ENCODE measurements around the gene TMEM52B.
"Not testable (repeated sequence)": the region's sequence is repeated elsewhere in the genome, so short reads cannot be mapped to it uniquely, and the experiment has no call there.

The TMEM52B gene

DNA sequence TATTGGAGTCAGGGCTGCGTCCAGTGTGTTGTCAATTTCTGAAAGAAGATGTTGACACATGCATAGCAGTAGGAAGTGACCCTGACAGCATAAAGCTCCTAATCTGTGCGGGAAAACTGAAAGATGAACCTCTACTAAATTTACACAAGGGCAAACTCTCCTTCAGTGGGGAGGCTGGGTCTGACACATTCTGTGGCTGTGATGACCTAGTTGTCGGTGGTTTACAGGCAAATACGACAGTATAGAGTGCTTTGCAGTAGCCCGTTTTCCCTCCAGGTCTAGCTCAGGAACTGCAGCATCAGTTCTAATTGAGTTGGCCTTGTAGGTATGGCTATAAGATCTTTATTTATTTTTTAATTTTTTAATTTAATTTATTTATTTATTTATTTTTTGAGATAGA lies 19.0 kb downstream of the TMEM52B start:
- no peaks in the 10 kb centered on the region for H3K4me1 ChIP-seq (ENCODE audit: insufficient read depth, low read length, poor library complexity, severe bottlenecking)
- H3K36me3 ChIP-seq (ENCODE audit: insufficient read depth, low read length) = no peaks in the 10 kb centered on the region
- H3K9me3 ChIP-seq (ENCODE audit: insufficient read depth, low read depth, low read length) = no peaks in the 10 kb centered on the region
- no peak overlapping the region for H2AFZ ChIP-seq (ENCODE audit: low read length)
- no peaks in the 10 kb centered on the region for H3F3A ChIP-seq (ENCODE audit: low read depth)
- no peaks in the 10 kb centered on the region for H3K27me3 ChIP-seq (ENCODE audit: insufficient read depth, low read length, poor library complexity, severe bottlenecking)
- H3K4me2 ChIP-seq (ENCODE audit: low read depth, low read length, poor library complexity, severe bottlenecking) = no peak overlapping the region
- H3K9ac ChIP-seq (ENCODE audit: low read depth, low read length, poor library complexity, severe bottlenecking) = no peak overlapping the region
- no peaks in the 10 kb centered on the region for H3K79me2 ChIP-seq (ENCODE audit: insufficient read depth, low read length)
- H4K20me1 ChIP-seq (ENCODE audit: insufficient read depth, low read length, poor library complexity, severe bottlenecking) = no peaks in the 10 kb centered on the region
- no peak for TF ChIP-seq EZH2phosphoT487 (IDR thresholded peaks at IDR 0.05; ENCODE audit: borderline replicate concordance)
- TF ChIP-seq CTCF (conservative IDR thresholded peaks at IDR 0.05; ENCODE audit: low read length) = no peak
- no peak overlapping the region for H3K4me3 ChIP-seq (ENCODE audit: low read length, poor library complexity, severe bottlenecking)
- H3K9me2 ChIP-seq (replicated peaks; ENCODE audit: low read depth, low read length) = no peaks in the 10 kb centered on the region

DNA sequence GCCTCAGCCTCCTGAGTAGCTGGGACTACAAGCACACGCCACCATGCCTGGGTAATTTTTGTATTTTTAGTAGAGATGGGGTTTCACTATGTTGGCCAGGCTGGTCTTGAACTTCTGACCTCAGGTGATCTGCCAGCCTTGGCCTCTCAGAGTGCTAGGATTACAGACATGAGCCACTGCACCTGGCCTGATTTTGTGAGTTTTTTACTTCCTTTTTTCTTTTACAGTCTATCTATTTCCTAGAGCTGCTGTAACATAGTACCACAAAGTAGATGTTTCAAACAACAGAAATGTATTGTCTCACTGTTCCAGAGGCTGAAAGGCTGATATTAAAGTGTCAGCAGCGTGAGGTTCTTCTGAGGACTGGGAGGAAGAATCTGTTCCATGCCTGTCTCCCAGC lies 25.7 kb downstream of the TMEM52B start:
- not testable (repeated sequence) for H3K4me3 ChIP-seq (ENCODE audit: low read length, poor library complexity, severe bottlenecking); H3F3A ChIP-seq (ENCODE audit: low read depth); H2AFZ ChIP-seq (ENCODE audit: low read length); H3K4me1 ChIP-seq (ENCODE audit: insufficient read depth, low read length, poor library complexity, severe bottlenecking); H3K27me3 ChIP-seq (ENCODE audit: insufficient read depth, low read length, poor library complexity, severe bottlenecking); H3K9me2 ChIP-seq (replicated peaks; ENCODE audit: low read depth, low read length); H3K4me2 ChIP-seq (ENCODE audit: low read depth, low read length, poor library complexity, severe bottlenecking); H3K9ac ChIP-seq (ENCODE audit: low read depth, low read length, poor library complexity, severe bottlenecking); H3K9me3 ChIP-seq (ENCODE audit: insufficient read depth, low read depth, low read length); H3K79me2 ChIP-seq (ENCODE audit: insufficient read depth, low read length); H3K36me3 ChIP-seq (ENCODE audit: insufficient read depth, low read length); H4K20me1 ChIP-seq (ENCODE audit: insufficient read depth, low read length, poor library complexity, severe bottlenecking)

- Histone ChIP-seq H3F3A (ENCODE audit: low read depth) (no peaks in the 10 kb centered on the region), H3K36me3 (ENCODE audit: insufficient read depth, low read length) (no peaks in the 10 kb centered on the region), H2AFZ (ENCODE audit: low read length) (no peak overlapping the region), H3K9ac (ENCODE audit: low read depth, low read length, poor library complexity, severe bottlenecking) (no peak overlapping the region), H3K4me2 (ENCODE audit: low read depth, low read length, poor library complexity, severe bottlenecking) (no peak overlapping the region), H3K9me3 (ENCODE audit: insufficient read depth, low read depth, low read length) (no peaks in the 10 kb centered on the region), H4K20me1 (ENCODE audit: insufficient read depth, low read length, poor library complexity, severe bottlenecking) (no peaks in the 10 kb centered on the region), H3K9me2 (replicated peaks; ENCODE audit: low read depth, low read length) (no peaks in the 10 kb centered on the region), H3K4me1 (ENCODE audit: insufficient read depth, low read length, poor library complexity, severe bottlenecking) (no peaks in the 10 kb centered on the region), H3K79me2 (ENCODE audit: insufficient read depth, low read length) (no peaks in the 10 kb centered on the region), H3K27me3 (ENCODE audit: insufficient read depth, low read length, poor library complexity, severe bottlenecking) (no peaks in the 10 kb centered on the region), H3K4me3 (ENCODE audit: low read length, poor library complexity, severe bottlenecking) (no peak overlapping the region)
- TF ChIP-seq CTCF (conservative IDR thresholded peaks at IDR 0.05; ENCODE audit: low read length) (no peak), EZH2phosphoT487 (IDR thresholded peaks at IDR 0.05; ENCODE audit: borderline replicate concordance) (no peak)
Observed at GRCh38 chr12:10205220-10205807, 26.5 kb downstream of the TMEM52B start.

- H3K9me3 ChIP-seq (ENCODE audit: insufficient read depth, low read depth, low read length) = no peaks in the 10 kb centered on the region
- H2AFZ ChIP-seq (ENCODE audit: low read length) = no peak overlapping the region
- peaks cover under 1% of the 10 kb centered on the region for H3K4me1 ChIP-seq (ENCODE audit: insufficient read depth, low read length, poor library complexity, severe bottlenecking)
- no peaks in the 10 kb centered on the region for H3K36me3 ChIP-seq (ENCODE audit: insufficient read depth, low read length)
- no peak overlapping the region for H3K4me3 ChIP-seq (ENCODE audit: low read length, poor library complexity, severe bottlenecking)
- no peaks in the 10 kb centered on the region for H4K20me1 ChIP-seq (ENCODE audit: insufficient read depth, low read length, poor library complexity, severe bottlenecking)
- H3K79me2 ChIP-seq (ENCODE audit: insufficient read depth, low read length) = no peaks in the 10 kb centered on the region
- H3K27me3 ChIP-seq (ENCODE audit: insufficient read depth, low read length, poor library complexity, severe bottlenecking) = no peaks in the 10 kb centered on the region
- H3F3A ChIP-seq (ENCODE audit: low read depth) = no peaks in the 10 kb centered on the region
- no peak overlapping the region for H3K4me2 ChIP-seq (ENCODE audit: low read depth, low read length, poor library complexity, severe bottlenecking)
- H3K9ac ChIP-seq (ENCODE audit: low read depth, low read length, poor library complexity, severe bottlenecking) = no peak overlapping the region
- H3K9me2 ChIP-seq (replicated peaks; ENCODE audit: low read depth, low read length) = no peaks in the 10 kb centered on the region
- TF ChIP-seq EZH2phosphoT487 (IDR thresholded peaks at IDR 0.05; ENCODE audit: borderline replicate concordance) (no peak), CTCF (conservative IDR thresholded peaks at IDR 0.05; ENCODE audit: low read length) (no peak)
Observed at GRCh38 chr12:10207136-10207535, 28.3 kb downstream of the TMEM52B start.
